NAMALWA (cell line): ENCODE data around the gene ESD.
A peak's percentile ranks its signal among the peaks of the same experiment; 100 is the strongest.
"Not testable (repeated sequence)": the region's sequence is repeated elsewhere in the genome, so short reads cannot be mapped to it uniquely, and the experiment has no call there.

Experiments used
- DNase-seq: peaks from one replicate; pipeline ENCODE4 v3.0.0-alpha.2; 2015; ENCODE audit warnings: low spot score

The ESD gene

GRCh38 chr13:46796515-46797474 is at the start of gene ESD:
Gene ESD, minus strand, starts transcription at chr13:46797161. Its CDS starts 5,748 bp downstream, at chr13:46791413.
- DNase-seq = peak; percentile 90

- no peak for DNase-seq
Measured at GRCh38 chr13:46846726-46847125, 49.8 kb upstream of the ESD start.

GRCh38 chr13:46845146-46845545 is 48.2 kb upstream of the ESD start:
- DNase-seq = no peak

- DNase-seq = no peak
Measured at GRCh38 chr13:46844431-46844830, 47.5 kb upstream of the ESD start.

- no peak for DNase-seq
Measured at GRCh38 chr13:46839399-46839798, 42.4 kb upstream of the ESD start.

- DNase-seq = no peak
Measured at GRCh38 chr13:46834657-46835056, 37.7 kb upstream of the ESD start.

- peak; percentile 71 for DNase-seq
Measured at GRCh38 chr13:46831588-46832194, 34.7 kb upstream of the ESD start.

GRCh38 chr13:46830405-46831005 is 33.5 kb upstream of the ESD start:
- no peak for DNase-seq

- DNase-seq = no peak
Measured at GRCh38 chr13:46822551-46822950, 25.6 kb upstream of the ESD start.

GRCh38 chr13:46817838-46818476 is 21.0 kb upstream of the ESD start:
- no peak for DNase-seq

GRCh38 chr13:46817095-46817494 is 20.1 kb upstream of the ESD start:
- no peak for DNase-seq

GRCh38 chr13:46816371-46816770 is 19.4 kb upstream of the ESD start:
- no peak for DNase-seq

- DNase-seq = no peak
Measured at GRCh38 chr13:46812301-46812797, 15.4 kb upstream of the ESD start.

- no peak for DNase-seq
Measured at GRCh38 chr13:46810440-46810839, 13.5 kb upstream of the ESD start.

GRCh38 chr13:46804921-46805320 is 8.0 kb upstream of the ESD start:
- not testable (repeated sequence) for DNase-seq

- no peak for DNase-seq
Measured at GRCh38 chr13:46804391-46804815, 7.4 kb upstream of the ESD start.

- no peak for DNase-seq
Measured at GRCh38 chr13:46803586-46803985, 6.6 kb upstream of the ESD start.

GRCh38 chr13:46801858-46802257 is 4.9 kb upstream of the ESD start:
- DNase-seq = no peak

- no peak for DNase-seq
Measured at GRCh38 chr13:46799139-46799538, 2.2 kb upstream of the ESD start.

- DNase-seq = no peak
Measured at GRCh38 chr13:46797501-46798237, 708 bp upstream of the ESD start.

GRCh38 chr13:46796129-46796514 is 839 bp downstream of the ESD start:
- no peak for DNase-seq

- no peak for DNase-seq
Measured at GRCh38 chr13:46795321-46795720, 1.6 kb downstream of the ESD start.
